SK-N-SH treated with all-trans-retinoic acid at 6 μM for 48 hours (cell line): ENCODE data around the gene NUDT13.

Source experiments
- ATAC-seq: fragments of 200-7000 bp; cut with Tn5 transposase; 3 replicates; pipeline ENCODE4 v1.9.1; 2020; ENCODE audit warnings: mild to moderate bottlenecking, moderate library complexity
- BACH2 ChIP-seq: fragments of 250-450 bp; sonication (Bioruptor Pico); IDR thresholded peaks from 2 replicates; pipeline ENCODE4 v1.9.0; 2021; ENCODE audit warnings: mild to moderate bottlenecking, borderline replicate concordance
- CREB5 ChIP-seq: fragments of 250-450 bp; sonication (Bioruptor Pico); IDR thresholded peaks from 2 replicates; pipeline ENCODE4 v1.5.1; 2020; ENCODE audit warnings: low read depth, mild to moderate bottlenecking, moderate library complexity
- CSDC2 ChIP-seq: fragments of 250-450 bp; sonication (Bioruptor Pico); IDR thresholded peaks from 2 replicates; pipeline ENCODE4 v1.5.0; 2020; ENCODE audit warnings: mild to moderate bottlenecking, moderate library complexity
- CSRNP3 ChIP-seq: fragments of 250-450 bp; sonication (Bioruptor Pico); IDR thresholded peaks from 2 replicates; pipeline ENCODE4 v1.5.1; 2021; ENCODE audit warnings: mild to moderate bottlenecking, moderate library complexity
- GLIS3 ChIP-seq: fragments of 250-450 bp; sonication (Bioruptor Pico); IDR thresholded peaks from 2 replicates; pipeline ENCODE4 v1.5.0; 2020; ENCODE audit warnings: mild to moderate bottlenecking, moderate library complexity
- ISL1 ChIP-seq: fragments of 250-450 bp; sonication (Bioruptor Pico); IDR thresholded peaks from 2 replicates; pipeline ENCODE4 v2.1.2; 2022; ENCODE audit warnings: mild to moderate bottlenecking, moderate library complexity
- OSR1 ChIP-seq: fragments of 250-450 bp; sonication (Bioruptor Pico); IDR thresholded peaks from 2 replicates; pipeline ENCODE4 v1.8.0; 2022; ENCODE audit warnings: moderate library complexity, mild to moderate bottlenecking, inconsistent platforms
- POU6F1 ChIP-seq: fragments of 250-450 bp; sonication (Bioruptor Pico); IDR thresholded peaks from 2 replicates; pipeline ENCODE4 v1.8.0; 2021; ENCODE audit warnings: low read depth, mild to moderate bottlenecking, moderate library complexity, borderline replicate concordance
- PPARA ChIP-seq: fragments of 250-450 bp; sonication (Bioruptor Pico); IDR thresholded peaks from 2 replicates; pipeline ENCODE4 v1.5.0; 2020; ENCODE audit warnings: mild to moderate bottlenecking, borderline replicate concordance
- SNAI2 ChIP-seq: fragments of 250-450 bp; sonication (Bioruptor Pico); IDR thresholded peaks from 2 replicates; pipeline ENCODE4 v1.5.0; 2020; ENCODE audit warnings: mild to moderate bottlenecking, moderate library complexity
- TCF4 ChIP-seq: fragments of 250-450 bp; sonication (Bioruptor Pico); IDR thresholded peaks from 2 replicates; pipeline ENCODE4 v1.8.0; 2021; ENCODE audit warnings: mild to moderate bottlenecking, moderate library complexity, borderline replicate concordance
- TOX ChIP-seq: fragments of 250-450 bp; sonication (Bioruptor Pico); IDR thresholded peaks from 2 replicates; pipeline ENCODE4 v1.8.0; 2021; ENCODE audit warnings: mild to moderate bottlenecking, moderate library complexity, borderline replicate concordance
- TSHZ2 ChIP-seq: fragments of 250-450 bp; sonication (Bioruptor Pico); IDR thresholded peaks from 2 replicates; pipeline ENCODE4 v1.5.0; 2020; ENCODE audit warnings: mild to moderate bottlenecking, moderate library complexity
- ZC3H10 ChIP-seq: fragments of 250-450 bp; sonication (Bioruptor Pico); IDR thresholded peaks from 2 replicates; pipeline ENCODE4 v1.5.1; 2021; ENCODE audit warnings: mild to moderate bottlenecking, moderate library complexity
- ZFP3 ChIP-seq: fragments of 250-450 bp; sonication (Bioruptor Pico); IDR thresholded peaks from 2 replicates; pipeline ENCODE4 v1.5.0; 2020; ENCODE audit warnings: mild to moderate bottlenecking, moderate library complexity
- ZNF565 ChIP-seq: fragments of 450-650 bp; formaldehyde crosslinking; conservative IDR thresholded peaks from 2 replicates; pipeline ENCODE4 v1.5.0; 2020; ENCODE audit warnings: low read depth, mild to moderate bottlenecking, moderate library complexity
- ZNF70 ChIP-seq: fragments of 450-650 bp; formaldehyde crosslinking; IDR thresholded peaks from 2 replicates; pipeline ENCODE4 v1.5.0; 2020; ENCODE audit warnings: mild to moderate bottlenecking, moderate library complexity
- ZNF8 ChIP-seq: fragments of 450-650 bp; formaldehyde crosslinking; IDR thresholded peaks from 2 replicates; pipeline ENCODE4 v1.5.0; 2020; ENCODE audit warnings: mild to moderate bottlenecking, moderate library complexity

Gene NUDT13

GRCh38 chr10:73073627-73074026 lies 36.6 kb upstream of the NUDT13 start:
- TF ChIP-seq ZC3H10 (CRISPR knock-in tag), result no peak
- TF ChIP-seq ZNF8 (CRISPR knock-in tag), result no peak
- TF ChIP-seq POU6F1 (CRISPR knock-in tag), result no peak
- TF ChIP-seq BACH2 (CRISPR knock-in tag), result no peak
- TF ChIP-seq TOX (CRISPR knock-in tag), result no peak
- TF ChIP-seq ZFP3 (CRISPR knock-in tag), result no peak
- TF ChIP-seq CREB5, result no peak
- TF ChIP-seq OSR1, result no peak
- ATAC-seq, result no peak

- no peak for TF ChIP-seq TCF4 (CRISPR knock-in tag)
- no peak for TF ChIP-seq OSR1
- TF ChIP-seq BACH2 (CRISPR knock-in tag), result no peak
- no peak for TF ChIP-seq CSDC2 (CRISPR knock-in tag)
- no peak for TF ChIP-seq CREB5
- TF ChIP-seq ISL1, result no peak
- TF ChIP-seq ZNF8 (CRISPR knock-in tag), result no peak
- TF ChIP-seq PPARA, result no peak
- no peak for TF ChIP-seq POU6F1 (CRISPR knock-in tag)
- TF ChIP-seq TOX (CRISPR knock-in tag), result no peak
- TF ChIP-seq CSRNP3 (CRISPR knock-in tag), result no peak
- no peak for TF ChIP-seq ZNF70 (CRISPR knock-in tag)
- ATAC-seq, result no peak
Measured at GRCh38 chr10:73075829-73076228, 34.4 kb upstream of the NUDT13 start.

GRCh38 chr10:73076360-73077183 lies 33.7 kb upstream of the NUDT13 start:
- peak; percentile 90 for ATAC-seq
- TF ChIP-seq ZNF565 (CRISPR knock-in tag), result no peak
- no peak for TF ChIP-seq ZC3H10 (CRISPR knock-in tag)
- no peak for TF ChIP-seq OSR1
- TF ChIP-seq ISL1, result no peak

GRCh38 chr10:73079779-73080541 lies 30.3 kb upstream of the NUDT13 start:
- ATAC-seq, result no peak
- TF ChIP-seq SNAI2 (CRISPR knock-in tag), result no peak
- no peak for TF ChIP-seq CSRNP3 (CRISPR knock-in tag)
- TF ChIP-seq PPARA, result no peak
- TF ChIP-seq ZNF565 (CRISPR knock-in tag), result no peak
- no peak for TF ChIP-seq POU6F1 (CRISPR knock-in tag)
- no peak for TF ChIP-seq ZNF8 (CRISPR knock-in tag)
- TF ChIP-seq TSHZ2 (CRISPR knock-in tag), result no peak
- no peak for TF ChIP-seq ZC3H10 (CRISPR knock-in tag)
- TF ChIP-seq BACH2 (CRISPR knock-in tag), result no peak
- TF ChIP-seq ZFP3 (CRISPR knock-in tag), result no peak
- no peak for TF ChIP-seq CSDC2 (CRISPR knock-in tag)
- TF ChIP-seq GLIS3, result no peak
- no peak for TF ChIP-seq ZNF70 (CRISPR knock-in tag)
- TF ChIP-seq ISL1, result no peak
